ENCODE measurements around the gene CNOT6.

DNA sequence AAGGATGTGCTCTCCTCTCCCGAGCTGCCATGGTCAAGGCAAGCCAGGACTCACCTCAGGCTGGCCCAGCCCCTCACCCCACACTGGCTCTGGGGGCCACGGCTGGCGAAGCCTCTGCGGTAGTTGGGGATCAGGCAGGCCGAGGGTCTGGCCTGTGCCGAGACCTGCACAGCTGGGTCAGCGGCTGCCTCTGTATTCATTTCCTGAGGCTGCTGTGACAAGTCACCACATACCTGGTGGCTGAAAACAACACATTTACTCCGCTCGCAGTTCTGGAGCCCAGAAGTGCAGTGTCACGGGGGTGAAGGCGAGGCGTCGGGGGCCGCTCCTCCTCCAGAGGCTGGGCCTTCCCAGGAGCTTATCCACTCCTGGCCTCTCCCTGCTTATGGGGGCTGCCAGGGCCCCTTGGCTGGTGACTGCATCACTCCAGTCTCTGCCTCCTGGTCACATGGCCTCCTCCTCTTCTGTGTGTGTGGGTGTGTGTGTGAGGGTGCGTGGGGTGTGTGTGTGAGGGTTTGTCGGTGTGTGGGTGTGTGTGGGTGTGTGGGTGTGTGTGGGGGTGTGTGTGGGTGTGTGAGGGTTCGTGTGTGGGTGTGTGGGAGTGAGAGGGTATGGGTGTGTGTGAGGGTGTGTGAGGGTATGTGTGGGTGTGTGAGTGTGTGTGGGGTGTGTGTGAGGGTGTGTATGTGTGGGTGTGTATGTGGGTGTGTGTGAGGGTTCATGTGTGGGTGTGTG lies 100.3 kb downstream of the CNOT6 start:
- TF ChIP-seq, protein P1, sequence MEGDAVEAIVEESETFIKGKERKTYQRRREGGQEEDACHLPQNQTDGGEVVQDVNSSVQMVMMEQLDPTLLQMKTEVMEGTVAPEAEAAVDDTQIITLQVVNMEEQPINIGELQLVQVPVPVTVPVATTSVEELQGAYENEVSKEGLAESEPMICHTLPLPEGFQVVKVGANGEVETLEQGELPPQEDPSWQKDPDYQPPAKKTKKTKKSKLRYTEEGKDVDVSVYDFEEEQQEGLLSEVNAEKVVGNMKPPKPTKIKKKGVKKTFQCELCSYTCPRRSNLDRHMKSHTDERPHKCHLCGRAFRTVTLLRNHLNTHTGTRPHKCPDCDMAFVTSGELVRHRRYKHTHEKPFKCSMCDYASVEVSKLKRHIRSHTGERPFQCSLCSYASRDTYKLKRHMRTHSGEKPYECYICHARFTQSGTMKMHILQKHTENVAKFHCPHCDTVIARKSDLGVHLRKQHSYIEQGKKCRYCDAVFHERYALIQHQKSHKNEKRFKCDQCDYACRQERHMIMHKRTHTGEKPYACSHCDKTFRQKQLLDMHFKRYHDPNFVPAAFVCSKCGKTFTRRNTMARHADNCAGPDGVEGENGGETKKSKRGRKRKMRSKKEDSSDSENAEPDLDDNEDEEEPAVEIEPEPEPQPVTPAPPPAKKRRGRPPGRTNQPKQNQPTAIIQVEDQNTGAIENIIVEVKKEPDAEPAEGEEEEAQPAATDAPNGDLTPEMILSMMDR (IDR thresholded peaks at IDR 0.05; ENCODE audit: borderline replicate concordance, extremely low read depth, low read length, poor library complexity, severe bottlenecking) = no peak
- TF ChIP-seq EZH2 (IDR thresholded peaks at IDR 0.05; ENCODE audit: borderline replicate concordance, low read depth, low read length, severe bottlenecking) = no peak
